Tibial nerve (tissue), 4 donors: ENCODE data around the gene PHOSPHO1.

Experiments
- CTCF ChIP-seq, 5 experiments: fragments of 200-600 bp in 3 of 5; fragments of 450-650 bp in 2 of 5; sonication (generic) in 3 of 5; IDR thresholded peaks; one replicate each; pipeline ENCODE4 v1.5.1; 2016 to 2019; ENCODE audit warnings: antibody characterized with exemption in 5 of 5, mild to moderate bottlenecking in 3 of 5, moderate library complexity in 2 of 5
- EP300 ChIP-seq, 2 donors: sonication (generic); formaldehyde crosslinking; IDR thresholded peaks; one replicate each; pipeline ENCODE4 v1.6.1; 2017; ENCODE audit warnings: antibody characterized with exemption in 2 of 2, mild to moderate bottlenecking in 1 of 2

GRCh38 chr17:49180303-49180702 lies 50.3 kb downstream of the PHOSPHO1 start:
- peak; percentile 56 to 72 (median 66) for TF ChIP-seq CTCF (IDR thresholded peaks at IDR 0.05)
- no peak for TF ChIP-seq EP300 (IDR thresholded peaks at IDR 0.05)
